Measurements from ENCODE around the gene AGPS. TPM values are rescaled to one million over a fixed set of nuclear protein-coding genes. Genes with fewer than 3 reads are reported as not detected.

Gene AGPS
- total RNA-seq, 1 experiment from 2014 or later, result 46.7 TPM

GRCh38 chr2:177588671-177589070, 196.1 kb downstream of the AGPS start:
- DNase-seq (ENCODE audit: low spot score), result no peak
- CTCF ChIA-PET, result no interaction called here
- intact Hi-C loops (cut with micrococcal nuclease; ENCODE audit: unreplicated experiment), result no loop called here

GRCh38 chr2:177589186-177589585, 196.6 kb downstream of the AGPS start:
- intact Hi-C loops (cut with micrococcal nuclease; ENCODE audit: unreplicated experiment), result no loop called here
- H3K4me1 ChIP-seq (ENCODE audit: insufficient read depth, low read length, poor library complexity, severe bottlenecking), result no peaks in the 10 kb centered on the region
- no TSS peak for BruUV-seq (replicated peaks)
- H3K36me3 ChIP-seq (ENCODE audit: insufficient read depth, low read length, poor library complexity, severe bottlenecking), result no peaks in the 10 kb centered on the region
- no peaks in the 10 kb centered on the region for H3K9me3 ChIP-seq (ENCODE audit: low read depth, low read length, poor library complexity, severe bottlenecking)
- POLR2A ChIA-PET (ENCODE audit: low non-redundant PET), result no interaction called here
- CTCF ChIA-PET, result no interaction called here
- no peak overlapping the region for H3K27ac ChIP-seq (ENCODE audit: low read depth, low read length, poor library complexity, severe bottlenecking)
- no peak overlapping the region for H3K4me3 ChIP-seq (ENCODE audit: low read depth, low read length, poor library complexity, severe bottlenecking)
- H3K27me3 ChIP-seq (replicated peaks; ENCODE audit: insufficient read depth, low read depth, low read length, poor library complexity), result no peaks in the 10 kb centered on the region
- DNase-seq (ENCODE audit: low spot score), result no peak
- TF ChIP-seq EZH2 (IDR thresholded peaks at IDR 0.05; ENCODE audit: borderline replicate concordance, low read depth, low read length, poor library complexity, severe bottlenecking), result no peak
- TF ChIP-seq CTCF (conservative IDR thresholded peaks at IDR 0.05; ENCODE audit: low read depth, low read length), result no peak

More at GRCh38 chr2:177588671-177589070, 196.1 kb downstream of the AGPS start:
- no peaks in the 10 kb centered on the region for H3K9me3 ChIP-seq (ENCODE audit: low read depth, low read length, poor library complexity, severe bottlenecking)
- no peak overlapping the region for H3K4me3 ChIP-seq (ENCODE audit: low read depth, low read length, poor library complexity, severe bottlenecking)
- TF ChIP-seq CTCF (conservative IDR thresholded peaks at IDR 0.05; ENCODE audit: low read depth, low read length), result no peak
- no peak for TF ChIP-seq EZH2 (IDR thresholded peaks at IDR 0.05; ENCODE audit: borderline replicate concordance, low read depth, low read length, poor library complexity, severe bottlenecking)
- no peak overlapping the region for H3K27ac ChIP-seq (ENCODE audit: low read depth, low read length, poor library complexity, severe bottlenecking)
- H3K4me1 ChIP-seq (ENCODE audit: insufficient read depth, low read length, poor library complexity, severe bottlenecking), result no peaks in the 10 kb centered on the region
- POLR2A ChIA-PET (ENCODE audit: low non-redundant PET), result no interaction called here
- BruUV-seq (replicated peaks), result no TSS peak
- no peaks in the 10 kb centered on the region for H3K27me3 ChIP-seq (replicated peaks; ENCODE audit: insufficient read depth, low read depth, low read length, poor library complexity)
- H3K36me3 ChIP-seq (ENCODE audit: insufficient read depth, low read length, poor library complexity, severe bottlenecking), result no peaks in the 10 kb centered on the region

DNA sequence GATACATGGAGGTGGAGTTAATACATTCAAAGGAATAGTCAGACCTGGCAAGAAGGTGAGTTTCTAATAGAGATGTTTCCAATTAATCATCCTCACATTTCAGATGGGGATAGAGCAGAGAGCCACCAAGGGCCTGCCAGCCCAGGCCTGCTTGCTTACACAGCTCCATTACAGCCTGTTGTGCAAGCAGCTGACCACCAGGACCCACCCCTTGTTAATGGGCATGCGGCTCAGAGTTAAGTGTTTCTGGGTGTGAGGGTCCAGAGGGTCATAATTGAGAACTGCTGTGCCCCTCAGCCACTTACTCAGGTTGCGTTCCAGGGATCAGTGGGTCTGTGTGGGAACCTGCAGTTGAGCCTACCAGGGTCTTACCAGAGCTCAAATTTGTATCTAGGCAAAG, 199.8 kb downstream of the AGPS start:
- no peak for DNase-seq (ENCODE audit: low spot score)
- Histone ChIP-seq H3K27me3 (replicated peaks; ENCODE audit: insufficient read depth, low read depth, low read length, poor library complexity) (no peaks in the 10 kb centered on the region), H3K4me3 (ENCODE audit: low read depth, low read length, poor library complexity, severe bottlenecking) (no peak overlapping the region), H3K9me3 (ENCODE audit: low read depth, low read length, poor library complexity, severe bottlenecking) (no peaks in the 10 kb centered on the region), H3K36me3 (ENCODE audit: insufficient read depth, low read length, poor library complexity, severe bottlenecking) (no peaks in the 10 kb centered on the region), H3K27ac (ENCODE audit: low read depth, low read length, poor library complexity, severe bottlenecking) (no peak overlapping the region), H3K4me1 (ENCODE audit: insufficient read depth, low read length, poor library complexity, severe bottlenecking) (no peaks in the 10 kb centered on the region)
- intact Hi-C loops (cut with micrococcal nuclease; ENCODE audit: unreplicated experiment), result no loop called here
- TF ChIP-seq CTCF (conservative IDR thresholded peaks at IDR 0.05; ENCODE audit: low read depth, low read length) (no peak), EZH2 (IDR thresholded peaks at IDR 0.05; ENCODE audit: borderline replicate concordance, low read depth, low read length, poor library complexity, severe bottlenecking) (no peak)
- POLR2A ChIA-PET (ENCODE audit: low non-redundant PET), result no interaction called here
- CTCF ChIA-PET, result no interaction called here
- no TSS peak for BruUV-seq (replicated peaks)
